Muscle of back (tissue), 10 donors: Measurements from ENCODE around the gene PIGO. TPM values are rescaled to one million over a fixed set of nuclear protein-coding genes. Genes with fewer than 3 reads are reported as not detected.

ENCODE experiments used
- polyA plus RNA-seq, 10 donors: library from polyadenylated mRNA; unstranded; fragments of 120-200 nt; gene quantifications; one replicate each; pipeline ENCODE4 v1.2.1, GENCODE V29; 2013; ENCODE audit not compliant: insufficient read length in 10 of 10

PIGO gene
- polyA plus RNA-seq, 10 donors = 10.7 to 14.2 (median 12.3) TPM

Other genes starting within 250 kb of the PIGO start
- gene PHF24, start 138.3 kb downstream of the PIGO start, polyA plus RNA-seq = under 1 TPM; 0.11 to 0.56 (median 0.25) TPM
- 10 to 100 TPM; 20.0 to 74.0 (median 38.8) TPM for gene DNAJB5, start 106.8 kb downstream of the PIGO start, polyA plus RNA-seq
- 100 to 1,000 TPM; 158 to 204 (median 172) TPM for gene VCP, start 24.0 kb downstream of the PIGO start, polyA plus RNA-seq
- gene FANCG, start 16.6 kb downstream of the PIGO start, polyA plus RNA-seq = 10 to 100 TPM; 19.4 to 38.0 (median 25.9) TPM
- gene STOML2, start 6.5 kb upstream of the PIGO start, polyA plus RNA-seq = 10 to 100 TPM; 64.0 to 76.8 (median 69.4) TPM
- gene ATOSB, start 19.3 kb upstream of the PIGO start, polyA plus RNA-seq = 10 to 100 TPM in 9 of 10 donors, 1 to 10 TPM in 1; 9.4 to 13.0 (median 11.4) TPM
- gene UNC13B, start 65.4 kb upstream of the PIGO start, polyA plus RNA-seq = 10 to 100 TPM; 13.0 to 27.3 (median 17.7) TPM